Gastrocnemius medialis (tissue), 4 donors: ENCODE results near the gene TANGO2.

Experiments used
- CTCF ChIP-seq, 5 experiments: fragments of 450-650 bp in 3 of 5; fragments of 200-600 bp in 2 of 5; sonication (generic) in 2 of 5; IDR thresholded peaks in 4 of 5; conservative IDR thresholded peaks in 1 of 5; 1 replicate in 4 of 5; 2 replicates in 1 of 5; pipeline ENCODE4 v1.5.1; 2016 to 2019; ENCODE audit warnings: antibody characterized with exemption in 5 of 5, mild to moderate bottlenecking in 3 of 5, moderate library complexity in 3 of 5
- POLR2A ChIP-seq, 2 donors: fragments of 450-650 bp; IDR thresholded peaks; one replicate each; pipeline ENCODE4 v1.6.1; 2017; ENCODE audit warnings: antibody characterized with exemption in 2 of 2, mild to moderate bottlenecking in 2 of 2, moderate library complexity in 2 of 2

- TF ChIP-seq CTCF (IDR thresholded peaks at IDR 0.05 in 4 of 5, conservative IDR thresholded peaks at IDR 0.05 in 1 of 5) (no peak), POLR2A (IDR thresholded peaks at IDR 0.05) (no peak)
These were observed 25.1 kb upstream of the TANGO2 start for GRCh38 chr22:19995611-19996339.
